Activated CD4-positive, alpha-beta T cell treated with anti-CD3 and anti-CD28 coated beads, Interleukin-10, Interleukin-2, amounts not matched to agents 100 ng/mL and 50 ng/mL, durations not matched to agents 16 hours and 8 hours (primary cell): ENCODE data around the gene TMEM184B.
"Not testable (repeated sequence)": the region's sequence is repeated elsewhere in the genome, so short reads cannot be mapped to it uniquely, and the experiment has no call there.

ENCODE experiments used
- DNase-seq: peaks from one replicate; pipeline ENCODE4 v3.0.0-alpha.2; 2020

Gene TMEM184B

GRCh38 chr22:38247713-38248112 lies 25.1 kb downstream of the TMEM184B start:
- DNase-seq: no peak

GRCh38 chr22:38246692-38247091 lies 26.1 kb downstream of the TMEM184B start:
- no peak for DNase-seq

DNA sequence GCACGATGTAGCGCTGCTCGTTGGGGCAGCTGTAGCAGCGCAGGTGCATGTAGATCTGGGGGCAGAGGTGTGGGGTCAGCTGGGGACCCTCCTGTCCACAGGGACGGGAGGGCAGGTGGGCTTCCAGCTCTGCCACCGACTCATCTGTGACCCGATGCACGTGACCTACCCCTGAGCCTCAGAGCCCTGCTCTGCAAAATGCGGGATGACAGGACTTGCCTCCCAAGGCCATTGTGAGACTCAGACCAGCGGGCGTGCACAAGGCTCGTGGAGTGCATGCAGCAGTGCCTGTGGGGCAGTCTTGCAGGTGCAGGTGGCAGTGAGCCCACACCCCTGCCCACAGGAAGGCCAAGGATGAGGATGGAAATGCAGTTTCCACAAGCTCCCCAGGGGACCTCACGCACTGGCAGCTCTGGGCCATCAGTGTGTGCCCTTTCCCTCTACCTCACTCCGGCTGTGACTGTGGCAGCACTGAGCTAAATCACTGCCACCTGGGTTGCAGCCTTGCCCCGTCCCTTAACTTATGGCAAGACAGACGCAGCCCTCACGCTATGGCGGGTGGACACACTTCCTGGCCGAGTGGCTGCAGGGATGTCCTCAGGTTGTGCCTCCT lies 26.7 kb downstream of the TMEM184B start:
- no peak for DNase-seq

DNA sequence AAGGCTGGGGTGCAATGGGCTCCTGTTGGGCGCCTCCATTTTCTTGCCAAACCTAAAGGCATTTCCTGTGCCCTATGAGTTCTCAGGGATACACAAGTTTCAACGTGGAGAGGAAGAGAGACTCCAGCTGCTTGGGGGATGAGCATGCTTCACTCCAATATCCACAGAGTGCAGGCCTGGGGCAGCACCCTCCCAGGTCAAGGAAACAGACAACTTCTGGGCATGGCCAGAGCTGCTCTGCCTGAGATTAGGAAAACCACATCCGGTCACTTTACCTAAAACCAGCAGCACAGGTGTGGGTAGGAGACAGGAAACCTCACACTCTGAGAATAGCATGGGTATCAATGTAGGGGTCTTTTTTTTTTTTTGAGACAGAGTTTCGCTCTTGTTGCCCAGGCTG lies 28.7 kb downstream of the TMEM184B start:
- DNase-seq: no peak

DNA sequence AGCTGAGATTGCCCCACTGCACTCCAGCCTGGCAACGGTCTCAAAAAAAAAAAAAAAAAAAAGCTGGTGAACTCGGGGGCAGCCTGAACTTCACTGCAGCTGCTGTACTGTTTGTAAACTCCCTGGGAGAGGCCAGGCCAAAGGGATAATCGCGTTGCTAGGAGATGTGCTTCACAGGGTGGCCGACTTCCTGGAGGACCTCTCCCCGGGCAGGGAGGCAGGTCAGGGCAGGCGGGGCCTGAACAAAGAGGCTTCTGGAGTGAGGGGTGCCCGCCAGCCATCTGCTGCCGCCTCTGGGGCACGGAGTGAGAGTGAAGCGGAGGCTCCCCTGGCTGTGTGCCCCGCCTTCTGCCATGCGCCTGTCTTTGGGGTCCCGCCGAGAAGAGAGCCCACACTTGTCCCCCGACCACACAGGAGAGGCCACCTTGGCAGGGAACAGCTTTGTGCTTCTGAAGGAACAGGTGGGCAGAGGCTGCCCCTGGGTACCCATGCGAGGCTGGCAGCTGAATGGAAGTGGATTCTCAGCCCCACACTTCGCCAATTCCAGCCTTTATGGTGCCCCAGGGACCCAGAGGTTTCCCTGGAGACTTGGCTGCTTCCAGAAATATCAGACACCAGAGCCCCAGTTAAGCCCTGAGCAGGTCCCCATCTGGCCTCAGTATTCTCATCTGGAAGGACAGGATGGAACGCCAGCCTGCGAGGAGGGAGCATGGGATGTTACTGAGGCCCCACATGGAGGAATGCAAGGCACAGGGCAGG lies 29.6 kb downstream of the TMEM184B start:
- no peak for DNase-seq

GRCh38 chr22:38240734-38241252 lies 32.0 kb downstream of the TMEM184B start:
- no peak for DNase-seq

- DNase-seq: no peak
Measured at GRCh38 chr22:38239101-38239761, 33.6 kb downstream of the TMEM184B start.

GRCh38 chr22:38238519-38239071 lies 34.2 kb downstream of the TMEM184B start:
- DNase-seq: no peak

GRCh38 chr22:38236786-38237185 lies 36.0 kb downstream of the TMEM184B start:
- DNase-seq: no peak

DNA sequence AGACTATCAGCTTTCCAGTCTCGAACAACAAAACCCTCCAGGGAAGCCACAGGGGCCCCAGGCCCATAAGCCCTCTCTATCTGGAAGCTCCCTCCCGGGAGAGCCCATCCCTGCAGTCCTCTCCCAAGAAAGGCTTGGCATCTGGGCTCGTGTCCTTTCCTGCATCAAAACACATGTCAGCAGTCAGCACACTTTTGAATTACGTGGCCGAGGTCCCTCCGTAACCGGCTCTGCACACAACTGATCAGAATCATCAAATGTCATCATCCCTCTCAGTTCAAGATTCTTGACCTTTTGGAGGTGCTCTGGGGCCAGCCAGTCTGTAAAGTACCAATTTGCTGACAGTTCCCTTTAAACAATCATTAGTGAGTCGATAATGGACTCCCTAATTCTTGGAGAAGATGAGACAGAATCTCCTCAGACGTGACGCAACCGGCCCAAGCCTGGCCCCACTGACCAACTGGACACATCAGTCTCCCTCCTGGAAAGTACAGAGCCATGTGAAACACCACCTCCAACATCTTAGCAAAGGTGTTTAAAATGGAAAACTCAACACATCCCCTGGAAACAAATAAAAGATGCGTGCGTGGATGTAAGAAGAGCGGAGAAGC lies 37.5 kb downstream of the TMEM184B start:
- DNase-seq: no peak

GRCh38 chr22:38233856-38234255 lies 39.0 kb downstream of the TMEM184B start:
- not testable (repeated sequence) for DNase-seq

GRCh38 chr22:38233427-38233826 lies 39.4 kb downstream of the TMEM184B start:
- DNase-seq: no peak

- DNase-seq: no peak
Measured at GRCh38 chr22:38232196-38232595, 40.6 kb downstream of the TMEM184B start.

DNA sequence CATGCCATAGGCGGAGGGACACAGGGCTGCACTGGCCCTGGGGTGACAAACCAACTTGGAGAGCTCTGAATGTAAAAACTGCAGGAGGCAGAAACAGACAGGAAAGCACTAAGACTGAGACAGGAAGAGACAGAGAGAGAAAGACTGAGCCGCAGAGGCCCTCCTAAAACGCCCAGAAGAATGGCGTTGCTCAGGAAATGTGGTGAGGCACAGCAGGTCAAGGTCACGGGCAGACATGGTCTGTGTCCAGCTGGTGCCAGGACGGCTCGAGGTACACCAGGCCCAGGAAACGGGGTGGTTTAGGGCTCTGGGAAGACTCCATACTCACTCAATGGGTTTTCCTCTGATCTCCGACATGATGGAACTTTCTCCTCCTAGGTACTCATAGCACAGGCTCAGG lies 41.9 kb downstream of the TMEM184B start:
- DNase-seq: no peak

DNA sequence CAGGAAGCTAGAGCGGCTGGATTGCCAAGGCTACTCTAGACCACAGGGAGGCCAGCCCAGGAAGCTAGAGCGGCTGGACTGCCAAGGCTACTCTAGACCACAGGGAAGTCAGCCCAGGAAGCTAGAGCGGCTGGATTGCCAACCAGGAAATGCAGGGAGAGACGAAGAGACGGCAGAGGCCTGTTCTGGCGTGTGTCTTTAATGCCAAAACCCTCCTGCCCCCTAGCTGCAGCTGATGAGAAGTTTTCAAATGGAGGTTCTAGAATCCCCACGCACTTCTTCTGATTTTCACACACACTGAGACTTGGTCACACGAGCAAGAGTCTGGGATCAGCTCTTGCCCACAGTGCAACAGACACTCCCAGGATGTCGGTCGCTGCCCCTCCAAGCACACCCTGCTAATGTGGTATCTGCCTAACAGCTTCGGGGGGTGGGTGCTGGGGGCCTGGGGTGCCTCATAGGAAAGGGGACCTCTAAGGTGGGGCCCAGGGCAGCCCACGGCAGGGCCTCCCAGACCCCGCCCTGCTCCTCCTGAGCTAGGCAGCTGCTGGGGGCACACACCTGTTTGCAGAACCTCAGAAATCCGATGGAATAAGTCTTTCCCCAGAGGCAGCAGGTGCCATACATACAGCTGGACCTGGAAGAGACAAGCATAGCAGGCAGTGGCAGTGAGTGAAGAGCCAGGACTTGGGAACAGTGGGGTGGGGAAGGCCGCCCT lies 42.5 kb downstream of the TMEM184B start:
- peak; percentile 38 for DNase-seq

GRCh38 chr22:38228873-38229740 lies 43.7 kb downstream of the TMEM184B start:
- DNase-seq: no peak

DNA sequence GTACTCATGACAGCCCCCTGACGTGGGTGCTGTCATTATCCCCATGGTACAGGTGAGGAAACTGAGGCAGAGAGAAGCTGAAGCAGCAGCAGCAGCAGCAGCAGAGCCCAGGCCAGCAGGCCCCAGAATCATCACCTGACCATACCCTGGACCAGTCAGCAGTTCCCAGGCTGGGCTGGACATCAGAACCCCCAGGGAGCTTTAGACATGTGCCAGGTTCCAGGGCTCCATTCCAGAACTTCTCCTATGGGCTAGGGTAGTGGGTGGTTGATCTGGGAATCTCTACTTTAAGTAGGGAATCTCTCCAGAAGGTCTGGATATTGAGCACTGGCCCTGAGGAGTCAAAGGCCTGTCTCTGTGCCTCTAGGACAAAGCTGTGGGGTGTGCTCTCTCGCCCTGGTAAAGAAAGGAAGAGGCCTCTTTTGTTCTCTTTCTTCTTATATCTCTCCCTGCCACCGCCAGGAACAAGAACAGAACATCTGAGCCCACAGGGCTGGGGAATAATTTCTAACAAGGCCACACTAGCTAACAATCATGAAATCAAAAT lies 44.4 kb downstream of the TMEM184B start:
- no peak for DNase-seq

GRCh38 chr22:38226853-38227649 lies 45.8 kb downstream of the TMEM184B start:
- DNase-seq: no peak

- no peak for DNase-seq
Measured at GRCh38 chr22:38223289-38223960, 49.4 kb downstream of the TMEM184B start.

DNA sequence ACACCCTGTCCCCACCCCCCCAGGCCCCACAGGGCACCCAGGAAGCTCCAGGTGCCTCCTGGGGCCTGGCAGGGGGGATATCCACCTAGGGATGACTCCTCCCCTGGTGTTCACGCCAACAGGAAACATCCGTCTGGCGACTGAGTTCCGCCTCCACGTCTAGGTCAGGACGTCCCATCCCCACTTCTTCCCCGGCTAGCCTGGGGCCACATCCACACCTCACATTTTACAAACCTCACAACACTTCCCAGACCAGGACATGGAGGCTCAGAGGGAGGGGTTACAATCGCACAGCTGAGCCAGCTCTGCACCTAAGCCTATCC lies 50.1 kb downstream of the TMEM184B start:
- no peak for DNase-seq
